HUDEP-2 (cell line): ENCODE data around the gene MAFF.
A peak's percentile ranks its signal among the peaks of the same experiment; 100 is the strongest.
"Not testable (repeated sequence)": the region's sequence is repeated elsewhere in the genome, so short reads cannot be mapped to it uniquely, and the experiment has no call there.

Source experiments
- DNase-seq, 76 experiments: peaks; one replicate each; lab custom pipeline; 2025; ENCODE audit not compliant: unreplicated experiment in 76 of 76; lab: John Stamatoyannopoulos, UW

MAFF gene

GRCh38 chr22:38177044-38177443 is 24.8 kb upstream of the MAFF start:
- DNase-seq, result no peak

GRCh38 chr22:38177571-38177925 is 24.2 kb upstream of the MAFF start:
- DNase-seq, result not testable (repeated sequence)

- DNase-seq, result peak in 49 of 76 experiments; percentile 12 to 76 (median 36)
Measured at GRCh38 chr22:38177926-38178604, 23.7 kb upstream of the MAFF start.

- not testable (repeated sequence) for DNase-seq
Measured at GRCh38 chr22:38178605-38178937, 23.2 kb upstream of the MAFF start.

- DNase-seq, result peak in 24 of 76 experiments; percentile 7 to 44 (median 26)
Measured at GRCh38 chr22:38180841-38181452, 20.8 kb upstream of the MAFF start.

- peak in 75 of 76 experiments; percentile 78 to 100 (median 98) for DNase-seq
Measured at GRCh38 chr22:38181453-38182200, 20.2 kb upstream of the MAFF start, which contains the start of gene PLA2G6. PLA2G6 (minus strand) TSS chr22:38181830; CDS start chr22:38169426, 12,404 bp downstream.

GRCh38 chr22:38184788-38185187 is 17.0 kb upstream of the MAFF start:
- no peak for DNase-seq

GRCh38 chr22:38186429-38186828 is 15.4 kb upstream of the MAFF start:
- DNase-seq, result no peak

GRCh38 chr22:38187413-38188212 is 14.2 kb upstream of the MAFF start:
- DNase-seq, result no peak

GRCh38 chr22:38189104-38189503 is 12.7 kb upstream of the MAFF start:
- no peak for DNase-seq

- no peak for DNase-seq
Measured at GRCh38 chr22:38190581-38190980, 11.2 kb upstream of the MAFF start.

- DNase-seq, result no peak
Measured at GRCh38 chr22:38191055-38191454, 10.7 kb upstream of the MAFF start.

- no peak for DNase-seq
Measured at GRCh38 chr22:38191731-38192474, 9.9 kb upstream of the MAFF start.

GRCh38 chr22:38192475-38192863 is 9.3 kb upstream of the MAFF start:
- no peak for DNase-seq

GRCh38 chr22:38193580-38193979 is 8.2 kb upstream of the MAFF start:
- DNase-seq, result no peak

- DNase-seq, result no peak
Measured at GRCh38 chr22:38196791-38197419, 4.9 kb upstream of the MAFF start.

- no peak for DNase-seq
Measured at GRCh38 chr22:38199826-38200559, 1.8 kb upstream of the MAFF start.

- no peak for DNase-seq
Measured at GRCh38 chr22:38201371-38201710, 453 bp upstream of the MAFF start.

- peak in 60 of 76 experiments; percentile 7 to 72 (median 45) for DNase-seq
Measured at GRCh38 chr22:38202437-38203089, 769 bp downstream of the MAFF start.
